Calu3 (cell line): ENCODE measurements around the gene BORCS8. TPM values are rescaled to one million over a fixed set of nuclear protein-coding genes. Genes with fewer than 3 reads are reported as not detected.

Source experiments
- BruUV-seq: library from RNA; stranded (reverse); fragments of 400-500 nt; replicated peaks from 2 replicates; lab custom pipeline; 2021; lab: Mats Ljungman, UMichigan
- CTCF ChIA-PET: fragments of 300-600 bp; sonication (Branson Sonifier 250); formaldehyde crosslinking; loops from one replicate; lab custom pipeline; 2022; ENCODE audit warnings: antibody characterized with exemption; lab: Charles Lee
- DNase-seq: peaks from one replicate; pipeline ENCODE4 v3.0.0; 2022
- H3K27ac Mint-ChIP-seq: one replicate; pipeline ENCODE4 v1.8.0; 2022; ENCODE audit warnings: mixed read lengths; ENCODE audit not compliant: unreplicated experiment
- H3K27me3 Mint-ChIP-seq: one replicate; pipeline ENCODE4 v1.8.0; 2022; ENCODE audit warnings: mixed read lengths; ENCODE audit not compliant: unreplicated experiment
- H3K36me3 Mint-ChIP-seq: one replicate; pipeline ENCODE4 v1.8.0; 2022; ENCODE audit warnings: mild to moderate bottlenecking, moderate library complexity, mixed read lengths; ENCODE audit not compliant: insufficient read depth, unreplicated experiment
- H3K4me1 Mint-ChIP-seq: one replicate; pipeline ENCODE4 v1.8.0; 2022; ENCODE audit warnings: mild to moderate bottlenecking, low read depth, mixed read lengths; ENCODE audit not compliant: unreplicated experiment
- H3K4me3 Mint-ChIP-seq: one replicate; pipeline ENCODE4 v1.8.0; 2022; ENCODE audit warnings: mild to moderate bottlenecking, low read depth, moderate library complexity, mixed read lengths; ENCODE audit not compliant: unreplicated experiment
- H3K9me3 Mint-ChIP-seq: one replicate; pipeline ENCODE4 v1.8.0; 2022; ENCODE audit warnings: low read depth, mixed read lengths; ENCODE audit not compliant: unreplicated experiment
- intact Hi-C: fragments of 100-400 bp; cut with micrococcal nuclease; formaldehyde crosslinking; loops from one replicate; pipeline ENCODE4 v1.10.0; 2022; ENCODE audit not compliant: unreplicated experiment
- total RNA-seq: library from RNA; stranded (reverse); gene quantifications from 2 replicates; pipeline ENCODE4 v1.2.3, GENCODE V29; 2022
- TF ChIP-seq, protein P1 (sequence below): fragments of 200-600 bp; IDR thresholded peaks from one replicate; pipeline ENCODE4 v1.8.0; 2022; ENCODE audit warnings: antibody characterized with exemption; ENCODE audit not compliant: unreplicated experiment

The BORCS8 gene
- total RNA-seq, 1 experiment from 2014 or later = 26.3 TPM

DNA sequence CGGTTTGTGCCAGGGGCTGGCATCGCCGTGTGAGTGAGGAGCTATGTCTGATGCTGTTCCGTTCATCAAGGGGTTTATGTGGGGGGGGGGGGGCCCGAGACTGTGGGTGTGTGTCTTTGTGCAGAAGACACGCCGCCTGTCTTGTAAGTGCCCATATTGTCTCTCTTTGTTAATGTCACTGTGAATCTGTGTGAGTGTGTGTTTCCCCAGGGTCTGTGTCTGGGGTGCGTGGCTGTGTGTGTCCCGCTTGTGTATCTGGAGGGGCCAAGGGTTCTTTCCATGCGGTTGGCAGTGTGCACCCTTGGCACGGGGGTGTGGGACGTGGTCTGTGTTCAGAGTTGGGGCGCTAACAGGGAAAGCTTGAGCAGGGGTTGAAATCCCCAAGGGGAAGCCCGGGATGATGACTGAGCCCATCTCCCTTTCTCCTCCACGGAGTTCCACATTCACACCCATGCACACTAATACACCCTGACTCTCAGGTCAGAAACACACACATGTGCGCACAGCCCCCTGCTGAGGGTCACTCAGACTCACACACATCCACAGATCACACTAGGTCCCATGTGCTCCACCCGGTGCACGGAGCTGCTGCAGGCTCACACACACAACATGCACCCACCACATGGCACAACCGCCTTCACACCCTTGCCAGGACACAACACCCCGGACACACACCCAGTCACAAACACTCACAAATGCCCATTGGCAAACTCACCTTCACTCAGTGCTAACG, 21.6 kb upstream of the BORCS8 start:
- H3K9me3 Mint-ChIP-seq = no peaks in the 10 kb centered on the region
- H3K27me3 Mint-ChIP-seq = peaks cover 52% of the 10 kb centered on the region
- TF ChIP-seq, protein P1, sequence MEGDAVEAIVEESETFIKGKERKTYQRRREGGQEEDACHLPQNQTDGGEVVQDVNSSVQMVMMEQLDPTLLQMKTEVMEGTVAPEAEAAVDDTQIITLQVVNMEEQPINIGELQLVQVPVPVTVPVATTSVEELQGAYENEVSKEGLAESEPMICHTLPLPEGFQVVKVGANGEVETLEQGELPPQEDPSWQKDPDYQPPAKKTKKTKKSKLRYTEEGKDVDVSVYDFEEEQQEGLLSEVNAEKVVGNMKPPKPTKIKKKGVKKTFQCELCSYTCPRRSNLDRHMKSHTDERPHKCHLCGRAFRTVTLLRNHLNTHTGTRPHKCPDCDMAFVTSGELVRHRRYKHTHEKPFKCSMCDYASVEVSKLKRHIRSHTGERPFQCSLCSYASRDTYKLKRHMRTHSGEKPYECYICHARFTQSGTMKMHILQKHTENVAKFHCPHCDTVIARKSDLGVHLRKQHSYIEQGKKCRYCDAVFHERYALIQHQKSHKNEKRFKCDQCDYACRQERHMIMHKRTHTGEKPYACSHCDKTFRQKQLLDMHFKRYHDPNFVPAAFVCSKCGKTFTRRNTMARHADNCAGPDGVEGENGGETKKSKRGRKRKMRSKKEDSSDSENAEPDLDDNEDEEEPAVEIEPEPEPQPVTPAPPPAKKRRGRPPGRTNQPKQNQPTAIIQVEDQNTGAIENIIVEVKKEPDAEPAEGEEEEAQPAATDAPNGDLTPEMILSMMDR = no peak
- DNase-seq = no peak
- intact Hi-C loops = no loop called here
- CTCF ChIA-PET = no interaction called here
- H3K4me1 Mint-ChIP-seq = no peaks in the 10 kb centered on the region
- H3K27ac Mint-ChIP-seq = no peak overlapping the region
- BruUV-seq = no TSS peak
- no peaks in the 10 kb centered on the region for H3K36me3 Mint-ChIP-seq
- no peak overlapping the region for H3K4me3 Mint-ChIP-seq

DNA sequence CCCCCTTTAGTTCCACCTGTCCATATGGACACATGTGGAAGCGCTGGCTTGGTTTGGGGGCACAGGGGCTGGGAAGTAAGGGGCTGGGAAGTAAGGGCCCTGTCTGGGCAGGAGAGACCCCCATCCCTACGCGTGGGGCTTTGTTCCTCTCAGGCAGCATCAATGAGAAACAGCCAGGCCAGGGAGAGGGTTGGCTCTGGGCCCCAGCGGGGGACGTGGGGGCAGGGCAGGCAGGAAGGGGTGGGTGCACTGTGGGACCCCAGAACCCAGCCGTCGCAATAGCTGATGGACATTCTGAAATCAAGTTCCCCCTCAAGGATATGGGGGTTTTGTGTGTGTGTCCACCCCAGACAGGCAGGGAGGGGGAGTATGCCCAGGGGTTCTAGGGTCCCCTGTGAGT, 21.0 kb upstream of the BORCS8 start:
- no peak for DNase-seq
- H3K27me3 Mint-ChIP-seq = peaks cover 54% of the 10 kb centered on the region
- CTCF ChIA-PET = no interaction called here
- no peaks in the 10 kb centered on the region for H3K9me3 Mint-ChIP-seq
- no peaks in the 10 kb centered on the region for H3K4me1 Mint-ChIP-seq
- TF ChIP-seq, protein P1 = no peak
- H3K27ac Mint-ChIP-seq = no peak overlapping the region
- H3K4me3 Mint-ChIP-seq = no peak overlapping the region
- intact Hi-C loops = no loop called here
- no peaks in the 10 kb centered on the region for H3K36me3 Mint-ChIP-seq
- no TSS peak for BruUV-seq

DNA sequence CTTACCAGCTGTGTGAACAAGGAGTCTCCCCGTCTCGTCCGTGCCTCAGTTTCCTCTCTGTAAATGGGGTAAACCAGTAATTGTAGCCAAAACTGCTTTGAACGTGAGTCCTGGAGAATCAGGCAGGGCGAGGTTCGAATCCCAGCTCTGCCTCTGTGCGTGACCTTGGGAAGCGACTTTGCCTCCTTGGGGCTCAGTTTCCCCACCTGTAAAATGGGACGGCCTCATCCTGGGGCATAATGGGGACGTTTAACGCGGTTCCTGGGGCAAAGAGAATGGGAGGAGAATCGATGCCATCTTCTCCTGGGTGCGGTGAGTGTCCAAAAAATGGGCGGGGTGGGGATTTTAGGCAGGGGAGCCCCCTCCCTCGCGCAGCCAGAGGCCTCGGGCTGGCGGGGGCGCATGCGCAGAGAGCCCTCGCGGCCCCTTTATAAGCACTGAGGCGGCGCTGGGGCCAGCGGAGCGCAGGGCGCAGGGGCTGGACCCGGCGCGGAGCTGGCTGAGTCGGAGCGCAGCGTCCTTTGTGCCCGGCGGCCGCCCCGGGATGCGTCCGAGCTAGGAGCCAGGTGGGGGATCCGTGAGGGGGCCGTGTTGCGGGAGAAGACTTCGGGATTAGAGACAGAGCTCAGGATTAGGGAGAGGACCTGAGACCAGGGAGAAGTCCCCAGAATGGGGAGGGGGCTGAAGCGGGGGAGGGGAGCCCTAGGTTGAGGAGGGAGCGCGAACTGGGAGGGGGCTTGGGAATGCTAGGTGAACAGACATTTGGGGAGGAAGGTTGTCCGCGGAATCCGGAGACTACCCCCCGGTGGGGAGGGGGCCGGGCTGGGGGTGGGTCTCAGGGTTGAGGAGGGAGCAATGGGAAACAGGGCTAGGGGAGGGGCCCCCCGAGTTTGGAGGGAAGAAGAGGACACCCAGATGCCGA, 19.8 kb upstream of the BORCS8 start, which contains the start of gene NCAN:
Gene NCAN, plus strand, starts transcription at position 460 of the 922 bp plus-strand sequence. CDS start 4,996 bp downstream, outside the sequence.
- TF ChIP-seq, protein P1 = no peak
- DNase-seq = no peak
- no peak within 1 kb of the TSS for H3K27ac Mint-ChIP-seq
- no peak within 1 kb of the TSS for H3K4me3 Mint-ChIP-seq
- CTCF ChIA-PET = no interaction called here
- BruUV-seq = no TSS peak
- H3K27me3 Mint-ChIP-seq = peaks cover 66% of the 10 kb centered on the region
- no peaks in the 10 kb centered on the region for H3K36me3 Mint-ChIP-seq
- intact Hi-C loops = no loop called here
- no peaks in the 10 kb centered on the region for H3K4me1 Mint-ChIP-seq
- no peaks in the 10 kb centered on the region for H3K9me3 Mint-ChIP-seq

DNA sequence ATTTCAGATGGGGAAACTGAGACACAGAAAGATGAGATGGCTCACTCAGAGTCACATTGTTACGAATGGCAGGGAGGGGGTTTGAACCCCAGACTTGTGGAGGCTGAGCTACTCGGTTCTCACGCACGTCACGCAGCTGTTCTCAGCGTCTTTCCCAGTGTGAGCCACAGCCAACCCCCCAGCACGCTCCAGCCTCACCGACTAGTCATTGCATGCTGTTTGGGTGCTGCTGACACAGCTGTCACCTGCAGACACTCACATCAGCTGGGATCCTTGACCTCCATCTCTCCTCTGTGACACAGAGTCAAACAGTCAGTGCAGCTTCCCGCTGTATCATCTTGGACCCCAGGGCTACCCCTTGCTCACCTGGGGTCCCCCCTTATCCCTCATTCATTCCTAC, 17.4 kb upstream of the BORCS8 start:
- CTCF ChIA-PET = interaction anchor here (0.7 kb wide), 1 partner anchor 64 kb away, joined by 3 read pairs; no protein-coding TSS in a partner anchor
- no peak overlapping the region for H3K4me3 Mint-ChIP-seq
- DNase-seq = no peak
- no peaks in the 10 kb centered on the region for H3K4me1 Mint-ChIP-seq
- no TSS peak for BruUV-seq
- H3K27ac Mint-ChIP-seq = no peak overlapping the region
- no peaks in the 10 kb centered on the region for H3K36me3 Mint-ChIP-seq
- no peaks in the 10 kb centered on the region for H3K9me3 Mint-ChIP-seq
- peaks cover 67% of the 10 kb centered on the region for H3K27me3 Mint-ChIP-seq
- intact Hi-C loops = no loop called here
- TF ChIP-seq, protein P1 = no peak
